NCI-H446 treated with DMSO at 0.1 percent for 48 hours (cell line): ENCODE results near the gene AGRN.

Experiments
- DNase-seq: peaks from one replicate; lab custom pipeline; 2025; lab: John Stamatoyannopoulos, UW

Gene AGRN

DNA sequence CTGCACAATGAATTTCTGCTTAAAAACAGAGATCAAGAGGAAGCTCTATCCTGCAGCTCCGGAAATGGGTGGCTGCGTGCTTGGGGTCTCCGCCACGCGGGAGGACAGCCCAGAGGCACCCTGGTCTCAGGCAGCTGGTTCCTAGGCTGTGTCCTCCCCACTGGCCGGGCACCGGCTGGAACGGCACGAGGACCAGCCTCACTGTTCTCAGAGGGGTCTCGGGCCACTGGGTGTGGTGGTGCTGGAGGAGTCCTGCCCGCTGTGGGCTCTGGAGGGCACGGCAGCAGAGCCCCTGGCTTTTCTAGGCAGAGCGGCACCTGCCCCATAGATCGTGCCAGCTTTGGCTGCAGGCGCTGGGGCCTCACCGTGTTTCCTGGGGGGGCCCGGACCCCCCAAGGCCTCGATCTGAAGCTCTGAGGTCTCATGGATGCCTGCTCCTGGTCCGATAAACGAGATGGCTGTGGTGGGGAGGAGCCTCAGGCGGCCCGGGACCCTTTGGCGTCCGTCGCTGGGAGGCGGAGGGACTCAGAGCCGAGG is 62.4 kb downstream of the AGRN start:
- DNase-seq: no peak

DNA sequence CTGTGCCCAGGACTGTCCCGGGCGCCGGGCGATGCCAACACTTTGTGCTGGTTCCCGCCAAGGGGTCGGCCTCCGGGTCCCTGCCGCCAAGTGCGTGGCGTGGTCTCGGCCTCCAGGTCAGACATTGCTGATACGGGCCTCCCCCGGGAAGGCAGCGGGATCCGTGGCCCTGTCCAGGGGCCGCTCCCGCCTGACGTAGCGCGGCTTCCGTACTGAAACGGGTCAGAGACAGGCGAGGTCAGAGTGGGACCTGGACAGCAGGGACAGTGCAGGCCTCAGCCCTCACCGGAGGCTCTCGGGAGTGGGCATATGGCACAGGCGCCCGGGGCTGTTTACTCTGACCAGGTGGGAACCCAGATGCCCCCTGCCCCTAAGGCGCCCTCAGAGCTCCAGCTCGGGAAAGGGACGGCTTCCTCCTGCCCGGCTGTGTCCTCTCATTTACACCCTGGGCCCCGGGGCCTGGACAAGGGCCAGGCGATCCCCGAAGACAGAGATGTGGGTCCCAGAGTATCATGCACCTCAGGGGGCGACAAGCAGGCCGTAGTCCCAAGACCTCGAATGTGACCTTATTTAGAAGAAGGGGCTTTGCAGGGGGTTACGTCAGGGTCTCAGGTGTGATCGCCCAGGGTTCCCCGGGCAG is 63.0 kb downstream of the AGRN start:
- DNase-seq: no peak

DNA sequence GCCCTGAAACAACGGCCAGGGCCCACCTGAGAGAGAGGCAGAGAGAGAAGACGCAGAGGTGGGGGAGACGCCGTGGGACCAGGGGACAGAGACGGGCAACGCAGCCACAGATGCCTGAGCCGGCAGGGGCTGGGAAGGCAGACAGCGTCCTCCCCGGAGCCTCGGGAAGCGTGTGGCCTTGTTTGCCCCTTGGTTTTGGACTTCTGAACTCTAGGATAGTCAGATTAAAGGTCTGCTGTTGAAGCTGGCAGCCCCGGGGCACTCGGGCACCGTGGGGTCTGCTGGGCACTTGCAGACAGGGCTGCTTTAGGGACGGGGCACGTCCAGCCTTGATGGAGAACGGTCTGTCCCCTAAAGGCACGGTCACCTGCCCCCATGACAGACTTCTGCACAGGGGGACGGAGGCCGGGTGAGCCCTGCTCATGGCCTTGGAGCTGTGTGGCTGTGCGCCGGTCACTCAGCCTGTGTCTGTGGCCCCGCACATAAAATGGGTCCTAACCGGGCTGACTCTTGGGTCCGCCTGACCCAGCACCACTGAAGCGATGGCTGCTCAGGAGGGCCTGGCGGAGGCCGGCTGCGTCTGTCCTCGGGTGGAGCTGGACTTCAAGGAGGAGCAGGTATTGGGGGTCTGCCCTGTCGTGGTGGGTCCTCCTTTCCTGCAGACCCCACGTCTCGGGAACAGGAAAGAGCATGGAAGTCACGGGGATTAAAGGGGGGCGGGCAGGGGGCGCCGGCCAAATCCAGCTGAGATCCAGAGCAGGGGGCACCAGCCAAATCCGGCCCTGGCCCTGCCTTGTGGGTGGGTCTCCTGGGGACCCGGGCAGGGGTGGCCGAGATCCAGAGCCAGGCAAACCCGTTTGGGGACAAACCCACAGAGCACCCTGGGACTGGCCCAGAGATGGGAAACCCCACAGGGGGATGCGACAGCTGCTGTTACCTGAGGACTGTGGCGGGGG is 63.8 kb downstream of the AGRN start:
- no peak for DNase-seq

DNA sequence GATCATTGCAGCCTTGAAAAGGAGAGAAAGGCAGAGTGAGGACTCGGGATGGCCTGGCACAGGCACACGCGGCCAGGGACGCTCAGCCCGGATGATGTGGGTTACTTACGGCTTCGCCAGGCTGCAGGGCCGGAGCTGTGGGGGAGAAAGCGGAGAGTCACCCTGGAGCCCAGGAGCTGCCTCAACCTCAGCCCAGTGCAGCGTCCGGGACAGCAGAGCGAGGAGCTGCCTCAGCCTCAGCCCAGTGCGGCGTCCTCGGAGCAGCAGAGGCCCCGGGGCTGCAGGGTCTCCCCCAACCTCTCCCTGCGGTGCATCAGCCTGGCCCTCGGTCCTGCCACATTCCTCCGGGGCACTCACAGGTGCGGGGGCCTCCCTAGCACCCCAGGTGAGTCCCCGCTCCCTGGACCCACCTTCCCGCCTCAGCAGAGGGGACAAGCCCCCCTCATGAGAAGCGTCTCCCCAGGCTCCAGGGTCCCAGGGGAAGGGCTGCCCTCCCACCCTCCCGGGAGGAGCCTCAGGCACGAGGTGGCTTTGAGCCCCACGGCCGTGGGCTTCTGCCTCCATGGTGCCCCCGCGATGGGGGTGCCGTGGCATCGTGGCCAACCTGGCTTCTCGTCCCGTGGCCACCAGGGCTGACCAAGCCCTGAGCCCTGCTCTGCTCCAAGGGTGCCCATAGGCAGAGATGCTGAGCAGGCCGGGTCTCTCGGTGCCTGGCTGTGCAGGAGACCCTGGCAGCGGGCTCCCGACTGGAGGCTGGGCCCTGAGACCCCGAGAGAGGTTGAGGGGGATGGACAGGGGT is 64.7 kb downstream of the AGRN start:
- DNase-seq: no peak

DNA sequence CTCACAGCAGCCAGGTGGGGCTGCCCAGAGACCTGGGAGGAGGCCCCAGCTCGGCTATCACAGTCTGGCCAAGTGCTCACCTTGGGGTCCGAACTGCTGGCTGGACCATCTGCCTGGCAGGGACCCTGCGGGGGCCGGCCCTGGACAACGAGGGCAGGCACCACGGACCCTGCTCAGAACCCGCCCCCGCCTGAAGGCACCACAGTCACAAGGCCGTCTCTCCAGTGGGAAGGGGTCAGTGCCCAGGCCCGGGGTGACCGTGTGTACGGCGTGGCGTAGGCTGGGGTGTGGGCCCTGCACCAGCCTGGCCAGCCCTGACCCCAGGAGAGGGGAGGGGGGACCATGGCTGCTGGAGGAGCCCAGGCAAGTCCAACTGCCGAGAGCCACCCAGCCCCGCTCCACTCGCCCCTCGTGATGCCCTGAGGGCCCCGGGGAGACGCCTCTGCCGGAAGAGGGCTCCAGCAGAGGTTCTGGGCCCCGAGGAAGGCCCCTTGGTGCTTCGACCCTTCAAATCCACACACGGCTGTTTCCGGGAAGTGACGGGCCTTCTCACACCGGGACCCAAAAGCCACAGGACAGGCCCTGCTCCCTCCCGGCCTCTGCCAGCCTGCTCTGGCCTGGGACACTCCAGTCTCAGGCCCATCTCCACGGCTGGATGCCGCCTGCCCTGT is 65.4 kb downstream of the AGRN start:
- no peak for DNase-seq

DNA sequence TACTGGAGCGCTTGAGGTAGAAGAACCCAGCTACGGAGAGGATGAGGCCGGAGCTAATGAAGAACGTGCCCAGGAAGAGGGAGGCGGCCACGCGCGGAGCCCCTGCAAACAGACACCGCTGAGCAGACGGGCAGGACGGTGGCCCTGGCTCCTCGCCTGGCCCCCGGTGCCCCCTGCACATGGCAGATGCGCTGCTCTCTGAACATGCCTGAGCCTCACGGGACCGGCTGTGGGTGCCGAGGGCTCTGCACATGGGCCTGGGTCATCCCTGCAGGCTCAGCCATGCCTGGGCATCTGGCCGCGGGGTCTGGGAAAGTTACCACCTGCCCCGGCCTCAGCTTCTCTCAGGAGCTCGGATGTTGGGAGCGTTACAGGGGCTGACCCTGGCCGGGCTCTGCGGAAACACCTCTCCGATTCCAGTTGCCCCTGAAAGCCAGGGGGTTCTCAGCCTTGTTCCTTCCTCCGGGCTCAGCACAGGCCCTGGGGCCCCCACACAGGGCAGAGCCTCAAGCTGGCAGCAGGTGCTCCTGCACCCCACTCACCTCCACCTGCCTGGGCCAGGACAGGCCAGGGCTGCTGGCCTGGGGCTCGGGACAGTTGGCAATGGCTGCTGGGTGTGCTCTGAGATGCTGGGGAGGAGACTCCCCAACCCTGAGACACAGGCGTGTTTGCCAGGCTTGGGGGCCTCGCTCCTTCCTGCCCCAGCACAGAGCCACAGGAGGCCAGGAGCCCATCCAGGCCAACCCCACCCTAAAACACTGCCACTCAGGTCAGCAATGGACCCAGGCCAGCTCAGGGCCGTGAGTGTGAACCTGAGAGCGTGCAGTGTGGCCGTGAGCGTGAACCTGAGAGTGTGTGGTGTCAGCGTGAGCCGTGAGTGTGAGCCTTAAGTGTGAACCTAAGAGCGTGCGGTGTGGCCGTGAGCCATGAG is 66.3 kb downstream of the AGRN start:
- DNase-seq: no peak

DNA sequence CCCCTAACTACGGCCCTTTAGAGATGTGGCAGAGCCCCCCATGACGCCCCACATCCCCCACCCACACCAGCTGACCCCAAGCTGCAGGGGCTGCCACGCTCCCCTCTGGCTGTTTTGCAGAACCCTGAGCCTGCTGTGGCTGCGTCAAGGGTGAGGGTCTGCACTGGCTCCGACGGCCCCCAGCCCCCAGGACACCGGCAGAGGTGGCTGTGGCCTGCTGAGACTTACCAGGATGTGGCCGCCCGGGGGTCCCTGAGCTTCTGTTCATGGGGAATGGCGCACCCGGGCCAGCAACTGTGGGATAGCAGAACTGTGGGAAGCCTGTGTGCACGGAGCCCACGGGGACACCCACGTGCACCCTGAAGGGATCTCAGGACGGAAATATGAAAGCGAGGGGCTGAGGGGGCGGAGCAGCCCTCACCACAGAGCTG is 67.0 kb downstream of the AGRN start:
- no peak for DNase-seq

DNA sequence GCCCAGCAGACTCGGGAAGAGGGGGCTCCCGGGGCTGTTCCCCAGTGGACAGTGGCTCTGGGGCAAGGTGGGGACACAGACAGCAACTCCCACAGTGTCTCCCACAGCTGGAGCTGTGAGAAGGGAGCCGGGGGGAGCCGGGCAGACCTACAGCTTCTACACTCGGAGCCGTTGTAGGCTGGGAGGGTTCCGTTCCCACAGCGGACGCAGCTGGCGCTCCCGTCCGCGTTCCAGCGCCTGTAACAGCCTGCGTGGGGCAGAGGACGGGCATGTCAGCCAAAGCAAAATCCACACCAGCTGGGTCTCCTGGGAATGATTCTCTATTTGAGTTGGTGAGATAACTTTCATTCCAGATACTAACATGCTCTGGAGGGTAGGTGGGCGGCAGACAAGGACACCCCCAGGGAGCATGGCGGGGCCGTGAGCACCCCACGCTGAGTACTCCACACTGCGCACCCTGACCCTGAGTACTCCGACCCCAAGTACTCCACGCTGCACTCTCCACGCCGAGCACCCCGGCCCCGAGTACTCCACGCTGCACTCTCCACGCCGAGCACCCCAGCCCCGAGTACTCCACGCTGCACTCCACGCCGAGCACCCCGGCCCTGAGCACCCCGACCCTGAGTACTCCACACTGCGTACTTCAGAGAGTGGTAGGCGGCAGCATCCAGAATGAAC is 67.6 kb downstream of the AGRN start:
- no peak for DNase-seq

DNA sequence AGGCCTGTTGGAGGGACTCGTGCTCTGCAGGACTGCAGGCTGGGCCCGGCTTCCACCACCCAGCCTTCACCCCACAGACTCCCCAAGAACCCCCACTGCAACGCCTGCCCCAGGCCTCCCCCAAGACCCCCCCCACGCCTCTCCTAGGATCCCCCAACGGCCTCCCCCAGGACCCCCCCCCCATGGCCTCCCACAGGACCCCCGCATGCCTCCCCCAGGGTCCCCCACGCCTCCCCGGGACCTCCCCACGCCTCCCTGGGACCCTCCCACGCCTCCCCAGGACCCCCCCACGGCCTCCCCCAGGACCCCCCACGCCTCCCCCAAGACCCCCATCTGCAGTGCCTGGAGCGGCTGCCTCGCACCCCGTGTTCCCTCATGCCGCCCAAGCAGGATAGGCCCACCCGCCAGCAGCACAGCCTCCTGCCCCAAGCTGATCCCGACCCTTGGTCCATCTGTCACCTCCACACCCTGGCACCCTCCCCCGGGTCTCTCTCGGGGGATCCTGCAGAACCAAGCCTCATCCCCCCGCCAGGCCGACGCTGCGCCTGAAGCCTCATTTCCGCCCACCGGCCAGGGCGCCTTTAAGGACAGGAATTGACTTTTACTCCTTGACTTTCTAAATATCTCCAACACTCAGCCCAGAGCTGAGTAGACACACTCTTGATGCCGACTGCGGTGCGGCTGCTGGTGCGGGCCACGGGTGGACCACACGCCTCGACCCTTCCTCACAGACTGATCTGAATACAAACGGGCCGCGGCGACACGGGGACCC is 68.3 kb downstream of the AGRN start:
- DNase-seq: no peak

DNA sequence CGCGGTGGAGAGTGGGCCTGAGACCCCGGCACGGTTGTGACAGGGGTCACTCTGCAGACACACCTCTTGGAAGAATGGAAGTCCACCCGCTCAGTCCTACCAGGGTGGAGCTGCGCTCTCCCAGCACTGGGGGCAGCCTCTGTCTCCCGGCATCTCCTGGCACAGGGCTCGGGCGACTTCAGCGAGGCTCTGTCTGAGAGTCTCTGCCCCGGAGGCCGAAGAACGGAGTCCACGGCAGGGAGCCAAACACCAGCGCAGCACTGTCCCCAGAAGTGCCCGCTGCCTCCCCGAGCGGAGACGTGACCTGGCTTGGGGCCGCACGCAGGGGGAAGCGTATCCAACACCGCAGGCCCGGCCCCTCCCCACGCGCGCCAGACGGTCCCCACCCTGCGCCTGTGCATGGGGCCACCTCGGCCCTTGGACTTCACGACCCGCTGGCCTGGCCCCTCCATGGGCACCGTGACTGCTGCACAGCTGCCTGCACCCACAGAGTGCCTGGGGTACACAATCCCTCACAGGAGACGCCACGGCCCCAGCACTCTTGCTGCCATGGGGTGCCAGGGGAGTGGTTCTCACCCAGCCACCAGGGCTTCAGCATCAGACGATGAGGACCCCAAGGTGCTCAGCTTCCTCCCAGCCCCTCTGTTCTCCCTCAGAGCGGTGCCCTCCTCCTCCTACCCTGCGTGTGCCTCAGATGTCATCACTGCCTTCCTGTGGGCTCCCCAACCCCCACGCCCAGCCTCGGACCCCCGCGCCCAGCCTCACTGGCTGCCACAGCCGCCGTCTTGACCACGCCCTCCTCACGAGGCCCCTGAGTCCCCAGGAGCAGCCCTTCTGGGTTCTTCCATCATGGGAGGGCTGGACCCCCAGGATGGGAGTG is 69.1 kb downstream of the AGRN start:
- no peak for DNase-seq

DNA sequence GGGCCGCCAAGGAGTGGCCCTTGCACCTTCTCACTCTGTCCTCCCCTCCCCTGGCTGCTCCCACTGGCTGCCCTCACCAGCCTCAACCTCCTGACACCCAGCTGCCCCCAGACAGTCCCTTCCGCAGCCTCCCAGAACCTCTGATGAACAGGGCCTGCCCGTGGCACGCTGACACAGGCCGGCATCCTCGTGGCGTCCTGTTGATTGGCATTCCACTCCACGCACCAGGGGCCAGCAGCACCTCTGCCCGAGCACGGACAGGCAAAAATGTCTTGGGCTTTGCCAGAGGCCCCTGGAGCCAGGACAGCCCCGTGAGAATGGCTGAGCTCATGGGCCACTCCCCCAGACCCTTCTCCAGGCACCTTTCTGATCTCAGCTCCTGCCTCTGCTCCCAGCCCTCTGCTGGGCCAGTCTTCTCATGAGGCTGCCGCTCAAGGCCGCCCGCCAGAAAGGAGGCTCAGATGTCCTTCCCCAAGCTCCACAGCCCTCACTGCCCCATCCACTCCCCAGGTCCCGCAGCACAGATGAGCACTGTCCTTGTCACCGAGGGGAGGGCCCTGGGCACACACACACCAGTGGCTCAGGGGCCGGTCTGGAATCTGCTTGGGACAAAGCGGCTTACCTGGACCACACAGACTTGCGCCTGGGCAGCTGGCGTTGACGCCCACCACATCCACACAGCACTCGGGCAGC is 70.0 kb downstream of the AGRN start:
- DNase-seq: no peak

DNA sequence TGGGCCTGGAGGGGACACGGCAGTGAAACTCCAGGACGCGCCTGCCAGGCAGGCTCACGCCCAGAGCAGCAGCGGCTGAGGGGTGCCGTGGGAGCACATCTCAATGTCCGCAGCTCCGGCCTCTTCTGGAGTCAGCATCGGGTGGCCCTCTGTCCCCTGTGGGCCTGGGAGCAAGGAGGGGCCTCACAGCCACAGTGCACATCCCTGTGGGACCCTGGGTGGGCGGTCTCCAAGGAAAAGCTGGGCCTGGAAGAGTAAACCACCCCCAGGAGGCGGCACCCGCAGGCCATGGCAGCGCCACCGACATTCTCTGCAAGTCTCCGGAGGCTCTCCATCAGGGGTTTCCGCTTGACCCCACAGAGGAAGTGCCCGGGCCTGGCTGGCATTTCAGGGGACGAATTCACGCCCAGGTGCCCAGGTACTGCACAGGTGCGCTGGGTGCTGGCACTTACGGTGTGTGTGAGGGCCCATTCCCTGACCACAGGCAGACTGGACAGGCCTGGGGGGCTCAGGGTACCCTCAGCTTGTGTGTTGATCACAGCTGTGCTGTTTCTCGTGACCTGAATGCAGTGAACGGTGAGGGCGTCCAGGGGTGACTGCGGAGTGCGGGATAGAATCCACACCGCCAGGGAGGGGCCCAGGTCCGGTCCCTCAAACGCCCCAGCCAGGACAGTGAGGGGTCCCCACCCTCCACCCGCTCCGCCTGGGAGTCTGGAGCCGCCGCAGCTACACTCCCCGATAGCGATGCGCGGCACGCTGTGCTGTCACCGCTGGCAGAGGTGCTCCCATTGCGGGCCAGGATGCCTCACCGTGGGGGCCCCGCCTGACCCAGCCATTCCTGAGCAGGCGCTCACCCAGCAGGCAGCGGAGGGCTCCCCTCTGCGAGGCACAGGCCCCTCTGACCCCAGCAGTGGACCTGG is 70.8 kb downstream of the AGRN start:
- DNase-seq: no peak

DNA sequence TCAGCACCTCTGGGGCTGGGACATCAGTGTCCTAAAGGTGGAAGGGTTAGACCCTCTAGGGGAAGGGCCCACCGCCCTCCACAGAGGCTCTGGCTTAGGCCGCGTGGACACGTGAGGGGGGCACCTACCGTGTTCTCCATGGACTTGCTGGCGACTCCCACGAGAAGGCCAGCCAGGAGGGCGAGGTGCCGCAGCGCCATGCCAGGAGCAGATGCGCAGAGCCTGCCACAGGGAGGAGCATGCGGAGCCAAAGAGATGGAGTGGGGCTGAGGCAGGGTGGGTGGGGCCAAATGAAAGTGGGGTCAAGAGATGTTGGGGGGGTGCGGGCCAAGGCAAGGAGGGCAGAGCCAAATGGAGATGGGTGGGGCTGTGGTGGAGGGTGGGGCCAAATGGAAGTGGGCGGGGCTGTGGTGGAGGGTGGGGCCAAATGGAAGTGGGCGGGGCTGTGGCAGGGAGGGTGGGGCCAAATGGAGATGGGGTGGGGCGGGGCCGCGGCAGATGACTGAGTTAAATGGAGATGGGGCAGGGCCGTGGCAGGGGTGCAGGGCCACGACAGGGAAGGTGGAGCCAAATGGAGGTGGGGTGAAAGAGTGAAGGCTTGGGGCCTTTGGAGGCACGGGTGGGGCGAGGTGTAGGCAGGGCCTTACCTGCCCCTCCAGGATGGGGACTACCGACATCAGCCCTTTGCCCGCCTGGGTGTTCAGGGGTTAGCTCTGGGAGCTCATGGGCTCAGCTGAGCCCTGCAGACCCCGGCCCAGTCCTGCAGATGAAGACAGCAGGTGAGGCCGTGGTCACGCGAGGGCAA is 71.6 kb downstream of the AGRN start:
- no peak for DNase-seq

DNA sequence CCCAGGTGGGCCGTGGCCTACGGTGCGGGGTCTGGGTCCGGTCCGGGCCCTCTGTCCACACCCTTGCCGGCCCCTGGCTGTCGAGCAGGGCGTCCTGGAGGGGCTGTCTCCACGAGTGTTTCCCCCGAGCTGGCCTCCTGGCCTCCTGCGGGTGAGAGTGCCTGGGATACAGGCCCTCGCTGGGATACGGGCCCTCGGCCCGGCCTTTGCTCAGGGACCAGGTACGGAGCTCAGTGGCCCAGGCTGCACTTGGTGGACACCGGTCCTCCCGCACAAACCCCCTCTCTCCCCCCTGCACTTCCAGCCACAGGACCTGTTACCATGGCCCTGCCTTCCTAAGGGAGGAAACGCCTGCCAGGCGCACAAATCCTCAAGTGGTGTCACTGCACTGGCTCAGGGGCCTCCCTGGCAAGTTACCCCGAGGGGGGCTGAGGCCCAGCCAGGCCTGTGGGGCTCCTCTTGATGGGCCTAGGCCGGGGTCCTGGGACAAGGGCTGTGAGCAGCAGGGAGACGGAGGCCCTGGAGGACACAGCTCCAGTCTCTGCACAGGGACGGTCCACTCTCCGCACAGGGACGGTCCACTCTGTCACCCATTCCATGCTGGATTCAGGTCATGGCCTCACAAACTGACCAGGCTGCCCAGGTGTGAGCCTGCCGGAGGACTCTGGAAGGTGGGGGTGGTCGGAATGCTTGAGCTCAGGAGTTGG is 72.4 kb downstream of the AGRN start:
- DNase-seq: no peak
